ENCODE results near the gene POLR2L.

DNA sequence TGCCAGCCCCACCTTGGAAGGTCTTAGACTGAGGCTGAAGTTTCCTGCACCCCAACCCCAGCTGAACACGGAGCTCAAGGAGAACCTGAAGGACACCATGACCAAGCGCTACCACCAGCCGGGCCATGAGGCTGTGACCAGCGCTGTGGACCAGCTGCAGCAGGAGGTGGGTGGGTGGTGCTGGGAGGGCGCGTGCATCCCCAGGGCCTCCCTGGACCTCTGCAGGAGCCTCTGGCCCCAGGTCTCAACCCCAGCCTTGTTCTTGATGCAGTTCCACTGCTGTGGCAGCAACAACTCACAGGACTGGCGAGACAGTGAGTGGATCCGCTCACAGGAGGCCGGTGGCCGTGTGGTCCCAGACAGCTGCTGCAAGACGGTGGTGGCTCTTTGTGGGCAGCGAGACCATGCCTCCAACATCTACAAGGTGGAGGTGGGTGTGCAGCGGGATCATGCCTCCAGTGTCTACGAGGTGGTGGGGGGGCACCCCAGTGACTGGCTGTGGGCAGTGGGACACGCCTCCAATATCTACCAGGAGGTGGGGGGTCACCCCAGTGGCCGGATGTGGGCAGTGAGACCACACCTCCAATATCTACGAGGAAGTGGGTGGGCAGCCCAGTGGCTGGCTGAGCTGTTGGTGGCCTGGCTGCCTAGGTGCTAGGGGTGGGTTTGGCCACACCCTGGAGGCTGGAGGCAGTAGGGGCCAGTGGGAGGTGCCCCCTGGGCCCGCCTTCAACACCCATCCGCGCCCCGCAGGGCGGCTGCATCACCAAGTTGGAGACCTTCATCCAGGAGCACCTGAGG, 4.9 kb downstream of the POLR2L start:
- TF ChIP-seq POLR2A (IDR thresholded peaks at IDR 0.05; ENCODE audit: insufficient read depth in 1 of 2, low read depth in 2 of 2, low read length in 2 of 2) (no peak), ATF7 (IDR thresholded peaks at IDR 0.05) (no peak), ATF7 (CRISPR knock-in tag; IDR thresholded peaks at IDR 0.05) (no peak), IRF2 (CRISPR knock-in tag; IDR thresholded peaks at IDR 0.05) (no peak), CEBPB (IDR thresholded peaks at IDR 0.05; ENCODE audit: borderline replicate concordance, low read depth, low read length) (no peak)
- TF ChIP-seq, protein P1, sequence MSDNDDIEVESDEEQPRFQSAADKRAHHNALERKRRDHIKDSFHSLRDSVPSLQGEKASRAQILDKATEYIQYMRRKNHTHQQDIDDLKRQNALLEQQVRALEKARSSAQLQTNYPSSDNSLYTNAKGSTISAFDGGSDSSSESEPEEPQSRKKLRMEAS (IDR thresholded peaks at IDR 0.05): no peak
- TF ChIP-seq, protein P2, sequence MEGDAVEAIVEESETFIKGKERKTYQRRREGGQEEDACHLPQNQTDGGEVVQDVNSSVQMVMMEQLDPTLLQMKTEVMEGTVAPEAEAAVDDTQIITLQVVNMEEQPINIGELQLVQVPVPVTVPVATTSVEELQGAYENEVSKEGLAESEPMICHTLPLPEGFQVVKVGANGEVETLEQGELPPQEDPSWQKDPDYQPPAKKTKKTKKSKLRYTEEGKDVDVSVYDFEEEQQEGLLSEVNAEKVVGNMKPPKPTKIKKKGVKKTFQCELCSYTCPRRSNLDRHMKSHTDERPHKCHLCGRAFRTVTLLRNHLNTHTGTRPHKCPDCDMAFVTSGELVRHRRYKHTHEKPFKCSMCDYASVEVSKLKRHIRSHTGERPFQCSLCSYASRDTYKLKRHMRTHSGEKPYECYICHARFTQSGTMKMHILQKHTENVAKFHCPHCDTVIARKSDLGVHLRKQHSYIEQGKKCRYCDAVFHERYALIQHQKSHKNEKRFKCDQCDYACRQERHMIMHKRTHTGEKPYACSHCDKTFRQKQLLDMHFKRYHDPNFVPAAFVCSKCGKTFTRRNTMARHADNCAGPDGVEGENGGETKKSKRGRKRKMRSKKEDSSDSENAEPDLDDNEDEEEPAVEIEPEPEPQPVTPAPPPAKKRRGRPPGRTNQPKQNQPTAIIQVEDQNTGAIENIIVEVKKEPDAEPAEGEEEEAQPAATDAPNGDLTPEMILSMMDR (CRISPR knock-in tag; IDR thresholded peaks at IDR 0.05): no peak
